Left renal cortex interstitium (tissue), 4 donors: ENCODE measurements around the gene PRR27. TPM values are rescaled to one million over a fixed set of nuclear protein-coding genes. Genes with fewer than 3 reads are reported as not detected.
"Not testable (repeated sequence)": the region's sequence is repeated elsewhere in the genome, so short reads cannot be mapped to it uniquely, and the experiment has no call there.

Experiments used
- DNase-seq, 4 donors: peaks; one replicate each; pipeline ENCODE4 v3.0.0-alpha.2; 2013; ENCODE audit warnings: low read depth in 4 of 4, low spot score in 2 of 4, missing footprints in 1 of 4
- polyA plus RNA-seq, 4 donors: library from polyadenylated mRNA; unstranded; fragments of 120-200 nt; gene quantifications; one replicate each; pipeline ENCODE4 v1.2.1, GENCODE V29; 2013; ENCODE audit not compliant: insufficient read length in 4 of 4

The PRR27 gene
- polyA plus RNA-seq, 4 donors: 0.04 to 0.14 (median 0.09) TPM

GRCh38 chr4:70196857-70197256 lies 42.8 kb downstream of the PRR27 start:
- no peak for DNase-seq

GRCh38 chr4:70197842-70198241 lies 43.8 kb downstream of the PRR27 start:
- no peak for DNase-seq

DNA sequence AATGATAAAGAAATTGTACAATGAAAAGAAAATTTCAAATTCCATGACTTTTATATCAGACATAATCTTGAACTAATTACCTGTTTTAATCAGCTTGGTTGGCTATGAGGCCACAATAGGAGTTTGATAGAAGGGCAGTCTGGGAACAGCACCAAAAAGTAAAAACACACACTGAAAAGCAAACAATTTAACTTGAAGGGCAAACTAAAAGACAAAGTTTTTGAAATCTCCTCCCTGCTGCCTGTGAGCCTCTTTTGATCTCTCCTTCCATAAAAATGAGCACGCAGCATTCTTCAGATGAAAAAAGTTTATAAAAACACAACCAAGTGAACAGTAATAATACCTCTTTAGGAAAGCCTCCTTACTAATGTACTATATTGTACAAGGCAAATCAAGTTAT lies 49.6 kb downstream of the PRR27 start:
- DNase-seq: no peak

DNA sequence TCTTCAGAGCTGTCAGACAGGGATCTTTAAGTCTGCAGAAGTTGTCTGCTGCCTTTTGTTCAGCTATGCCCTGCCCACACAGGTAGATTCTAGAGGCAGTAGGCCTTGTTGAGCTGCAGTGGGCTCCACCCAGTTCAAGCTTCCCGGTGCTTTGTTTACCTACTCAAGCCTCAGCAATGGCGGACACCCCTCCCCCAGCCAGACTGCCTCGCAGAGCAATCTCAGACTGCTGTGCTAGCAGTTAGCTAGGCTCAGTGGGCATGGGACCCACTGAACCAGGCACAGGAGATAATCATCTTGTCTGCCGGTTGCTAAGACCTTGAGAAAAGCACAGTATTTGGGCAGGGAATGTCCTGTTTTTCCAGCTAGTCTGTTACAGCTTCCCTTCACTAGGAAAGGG lies 58.7 kb downstream of the PRR27 start:
- DNase-seq: not testable (repeated sequence)

Other genes starting within 250 kb of the PRR27 start
- gene CSN1S1, start 223.2 kb upstream of the PRR27 start, polyA plus RNA-seq: not detected
- gene CSN2, start 188.5 kb upstream of the PRR27 start, polyA plus RNA-seq: not detected
- under 1 TPM; 0.34 to 0.69 (median 0.47) TPM for gene STATH, start 158.3 kb upstream of the PRR27 start, polyA plus RNA-seq
- gene HTN3, start 125.8 kb upstream of the PRR27 start, polyA plus RNA-seq: not detected
- under 1 TPM in 1 of 4 donors, not detected in 3; 0.03 TPM for gene HTN1, start 103.8 kb upstream of the PRR27 start, polyA plus RNA-seq
- 1 to 10 TPM in 3 of 4 donors, under 1 TPM in 1; 0.76 to 2.1 (median 1.5) TPM for gene ODAM, start 41.5 kb downstream of the PRR27 start, polyA plus RNA-seq
- gene FDCSP, start 71.9 kb downstream of the PRR27 start, polyA plus RNA-seq: 1 to 10 TPM in 3 of 4 donors, under 1 TPM in 1; 0.79 to 1.6 (median 1.4) TPM
- gene CSN3, start 88.4 kb downstream of the PRR27 start, polyA plus RNA-seq: under 1 TPM in 1 of 4 donors, not detected in 3; 0.16 TPM
- under 1 TPM; 0.11 to 0.22 (median 0.14) TPM for gene CABS1, start 180.7 kb downstream of the PRR27 start, polyA plus RNA-seq
- gene SMR3A, start 206.5 kb downstream of the PRR27 start, polyA plus RNA-seq: not detected
- gene SMR3B, start 228.9 kb downstream of the PRR27 start, polyA plus RNA-seq: not detected
- gene OPRPN, start 243.7 kb downstream of the PRR27 start, polyA plus RNA-seq: not detected